Hematopoietic multipotent progenitor cell (in vitro differentiated cells): Measurements from ENCODE around the gene JAK3. TPM values are rescaled to one million over a fixed set of nuclear protein-coding genes. Genes with fewer than 3 reads are reported as not detected.
A peak's percentile ranks its signal among the peaks of the same experiment; 100 is the strongest.

Experiments
- DNase-seq, 3 donors: peaks; one replicate each; pipeline ENCODE4 v3.0.0-alpha.2; 2011 to 2015; ENCODE audit warnings: low read depth in 2 of 3, low spot score in 2 of 3
- total RNA-seq: library from RNA; depleted of rRNA; stranded (reverse); fragments of >200 nt; gene quantifications from one replicate; pipeline ENCODE4 v1.2.3, GENCODE V29; 2012

JAK3 gene
- total RNA-seq, 1 donor, result 127 TPM

- DNase-seq, result peak in 2 of 3 donors; percentile 75 to 79
Observed at GRCh38 chr19:17841810-17842662, 5.7 kb downstream of the JAK3 start.

GRCh38 chr19:17841371-17841809, 6.4 kb downstream of the JAK3 start:
- DNase-seq, result no peak

- DNase-seq, result no peak
Observed at GRCh38 chr19:17840019-17840418, 7.8 kb downstream of the JAK3 start.

GRCh38 chr19:17837972-17838371, 9.8 kb downstream of the JAK3 start:
- DNase-seq, result no peak

GRCh38 chr19:17836530-17836929, 11.3 kb downstream of the JAK3 start:
- no peak for DNase-seq

- DNase-seq, result no peak
Observed at GRCh38 chr19:17835182-17836006, 12.4 kb downstream of the JAK3 start.

GRCh38 chr19:17834350-17835181, 13.2 kb downstream of the JAK3 start:
- no peak for DNase-seq

- no peak for DNase-seq
Observed at GRCh38 chr19:17832443-17833208, 15.2 kb downstream of the JAK3 start.

GRCh38 chr19:17831419-17831888, 16.3 kb downstream of the JAK3 start:
- no peak for DNase-seq

GRCh38 chr19:17830567-17831418, 17.0 kb downstream of the JAK3 start:
- peak in 2 of 3 donors; percentile 65 to 75 for DNase-seq

GRCh38 chr19:17829855-17830566, 17.8 kb downstream of the JAK3 start:
- DNase-seq, result no peak

- DNase-seq, result no peak
Observed at GRCh38 chr19:17826508-17827056, 21.2 kb downstream of the JAK3 start.

- DNase-seq, result no peak
Observed at GRCh38 chr19:17824339-17824738, 23.4 kb downstream of the JAK3 start.

- DNase-seq, result no peak
Observed at GRCh38 chr19:17821190-17821589, 26.6 kb downstream of the JAK3 start, which contains the start of gene INSL3. TSS of gene INSL3 (minus strand) at chr19:17821519. CDS start at chr19:17821506, 13 bp downstream.

- DNase-seq, result no peak
Observed at GRCh38 chr19:17817668-17818363, 30.0 kb downstream of the JAK3 start.

GRCh38 chr19:17812099-17812498, 35.7 kb downstream of the JAK3 start:
- DNase-seq, result no peak

GRCh38 chr19:17811681-17812080, 36.1 kb downstream of the JAK3 start:
- no peak for DNase-seq
